Measurements from ENCODE around the gene LRFN2.

Gene LRFN2

DNA sequence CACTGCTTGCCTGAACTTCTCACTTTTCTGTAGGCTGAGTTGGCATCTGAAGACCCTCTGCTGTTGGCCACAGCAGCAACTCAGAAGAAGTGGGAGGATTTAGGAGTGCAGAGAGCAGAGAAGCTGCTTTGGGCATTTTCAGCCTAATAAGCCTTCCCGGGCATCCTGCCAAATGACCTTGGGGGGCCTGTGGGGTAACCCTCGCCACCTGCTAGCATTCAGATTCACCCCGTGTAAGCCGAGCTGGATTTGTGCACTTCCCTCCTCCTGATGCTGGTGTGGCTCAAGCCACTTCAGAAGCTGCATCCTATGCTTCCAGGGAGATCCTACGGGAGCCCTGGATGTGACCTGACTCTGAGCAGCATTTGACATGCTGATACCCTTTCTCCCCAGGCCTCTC, 114.8 kb downstream of the LRFN2 start:
- no peak for DNase-seq

GRCh38 chr6:40471243-40471642, 115.9 kb downstream of the LRFN2 start:
- DNase-seq: no peak

- no peak for DNase-seq
These were observed 117.8 kb downstream of the LRFN2 start for GRCh38 chr6:40469323-40469722.

DNA sequence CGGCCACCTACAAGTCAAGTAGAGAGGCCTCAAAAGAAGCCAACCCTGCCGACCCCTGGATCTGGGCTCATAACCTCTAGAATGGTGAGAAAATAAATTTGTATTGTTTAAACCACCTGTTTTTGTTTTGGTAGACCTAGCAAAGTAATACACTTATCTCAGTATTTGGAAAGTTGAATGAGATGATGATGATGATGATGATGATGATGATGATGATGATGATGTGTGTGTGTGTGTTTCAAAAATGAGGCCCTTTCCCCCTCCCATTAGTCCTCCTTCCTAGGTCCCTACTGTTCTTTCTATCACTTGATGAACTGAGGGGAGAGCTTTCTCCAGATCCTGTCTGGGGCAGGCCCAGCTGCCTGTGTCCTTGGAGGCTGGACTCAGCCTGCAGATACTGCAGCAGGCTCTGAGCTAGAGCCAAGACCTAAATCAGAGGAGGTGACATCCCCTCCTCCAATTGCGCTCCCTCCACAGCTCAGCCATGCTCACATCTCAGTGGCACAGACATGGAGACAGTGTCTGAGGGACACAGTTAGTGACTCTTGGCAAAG, 120.1 kb downstream of the LRFN2 start:
- no peak for DNase-seq

DNA sequence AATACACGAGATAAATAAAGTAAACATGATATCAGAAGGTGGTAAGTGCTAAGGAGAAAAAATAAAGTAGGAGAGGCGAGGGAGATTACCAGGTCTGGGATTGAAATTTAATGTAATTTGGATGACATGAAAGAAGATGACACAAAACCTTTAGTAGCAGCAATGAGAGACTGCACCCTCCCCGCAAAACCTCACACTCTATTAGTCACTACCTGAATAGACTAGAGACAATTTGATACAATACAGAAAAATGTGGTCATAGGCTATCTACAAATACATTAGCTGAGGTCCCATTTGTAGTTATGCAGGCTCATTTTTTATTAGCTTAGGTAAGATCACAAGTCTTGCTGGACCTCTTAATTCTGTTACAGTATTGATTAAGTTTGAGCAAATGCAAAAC, 125.5 kb downstream of the LRFN2 start:
- no peak for DNase-seq

DNA sequence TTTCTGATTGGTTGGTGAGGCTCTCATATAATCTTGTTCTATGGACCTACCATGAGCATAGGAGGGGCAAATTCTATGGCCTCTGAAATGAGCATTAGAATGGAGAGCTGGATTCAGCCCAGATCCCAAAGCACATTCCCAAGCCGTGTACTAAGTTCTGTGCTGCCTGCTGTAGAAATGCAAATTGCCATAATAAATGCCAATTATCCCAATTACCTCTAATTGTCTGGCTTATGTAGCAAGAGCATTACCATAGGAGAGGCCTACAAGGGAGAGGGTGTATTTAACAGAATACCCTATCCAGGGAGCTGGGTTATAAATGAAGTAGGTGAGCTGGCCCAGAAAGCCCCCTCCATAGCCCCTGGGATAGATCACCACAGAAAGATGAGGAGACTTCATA, 126.8 kb downstream of the LRFN2 start:
- DNase-seq: no peak

DNA sequence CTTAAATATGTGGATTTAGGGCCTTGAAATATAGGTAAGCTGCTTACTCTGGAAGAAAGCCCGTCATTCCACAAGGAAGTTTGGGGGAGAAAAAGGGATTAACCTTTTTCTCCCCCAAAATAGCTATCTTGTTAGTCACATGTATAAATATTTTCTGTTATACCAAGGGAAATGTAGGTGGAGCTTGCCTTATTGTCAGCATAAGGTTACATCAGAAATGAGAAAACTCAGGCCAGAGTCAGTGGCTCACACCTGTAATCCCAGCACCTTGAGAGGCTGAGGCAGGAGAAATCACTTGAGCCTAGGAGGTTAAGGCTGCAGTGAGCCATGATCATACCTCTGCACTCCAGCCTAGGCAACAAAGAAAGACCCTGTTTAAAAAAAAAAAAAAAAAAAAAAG, 129.9 kb downstream of the LRFN2 start:
- no peak for DNase-seq

DNA sequence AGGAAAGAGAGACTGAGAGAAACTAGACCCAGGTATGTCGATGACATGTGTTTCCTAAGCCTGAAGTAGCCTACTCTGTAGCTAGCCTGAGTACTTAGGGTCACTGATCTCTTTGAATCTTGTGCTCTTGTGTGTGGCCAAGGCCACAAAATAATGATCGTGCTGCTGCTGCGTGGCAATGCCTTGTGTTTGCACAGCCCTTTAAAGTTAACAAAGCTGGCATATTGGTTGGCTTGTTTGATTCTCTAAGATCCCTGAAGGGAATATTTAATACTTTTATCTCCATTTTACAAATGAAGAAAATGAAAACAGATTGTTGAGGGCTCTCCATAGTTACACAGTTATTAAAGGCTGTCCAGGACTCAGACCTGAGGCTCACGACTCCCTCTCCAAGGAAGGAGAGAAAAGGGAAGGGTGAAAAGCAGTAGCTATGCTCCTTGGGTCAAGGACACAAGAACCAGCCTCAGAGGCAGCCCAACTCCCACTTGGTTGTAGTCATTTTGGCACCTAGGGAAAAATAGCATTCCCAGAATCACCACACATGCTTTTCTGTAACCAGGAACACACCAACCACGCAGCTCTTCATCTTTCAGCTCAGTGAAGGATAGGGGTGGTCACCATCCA, 130.7 kb downstream of the LRFN2 start:
- no peak for DNase-seq

GRCh38 chr6:40455686-40456389, 131.3 kb downstream of the LRFN2 start:
- DNase-seq: no peak

GRCh38 chr6:40450483-40450882, 136.7 kb downstream of the LRFN2 start:
- DNase-seq: no peak

DNA sequence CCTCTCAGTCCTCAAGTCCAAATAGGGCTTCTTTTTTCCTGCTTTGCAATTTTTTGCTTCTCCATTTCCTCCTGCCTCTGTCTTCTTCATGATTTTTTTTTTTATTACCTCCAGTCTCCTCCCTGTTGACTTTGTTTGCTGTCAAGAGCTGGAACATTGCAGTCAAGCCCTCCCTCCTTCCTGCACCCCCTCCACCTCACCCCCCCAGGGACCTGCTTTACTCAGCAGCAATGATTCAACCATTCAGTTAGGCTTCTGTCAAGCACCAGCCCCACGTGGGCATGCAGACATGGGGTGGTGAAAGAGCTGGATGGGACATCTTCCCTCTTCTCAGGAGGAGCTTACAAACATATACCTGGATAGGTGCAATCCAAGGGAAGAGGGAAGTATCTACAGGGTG, 142.4 kb downstream of the LRFN2 start:
- no peak for DNase-seq

DNA sequence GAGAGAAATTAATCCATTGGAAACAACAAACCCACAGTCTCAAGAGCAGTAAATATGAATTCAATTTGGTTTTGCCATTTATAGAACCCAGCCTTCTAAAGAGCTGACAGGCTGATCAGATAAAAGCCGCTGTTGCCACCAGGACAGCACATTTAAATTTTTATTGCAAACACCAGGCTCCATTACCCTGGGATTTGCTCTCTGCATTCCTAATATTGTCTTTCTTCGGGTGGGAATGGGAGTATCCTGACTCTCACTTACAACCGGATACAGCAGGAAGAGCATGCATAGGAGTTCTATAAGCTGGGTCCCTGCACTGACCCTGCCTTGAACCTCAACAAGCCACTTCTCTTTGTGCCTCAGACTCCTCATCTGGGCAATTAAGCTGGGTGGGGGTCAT, 142.9 kb downstream of the LRFN2 start:
- no peak for DNase-seq

DNA sequence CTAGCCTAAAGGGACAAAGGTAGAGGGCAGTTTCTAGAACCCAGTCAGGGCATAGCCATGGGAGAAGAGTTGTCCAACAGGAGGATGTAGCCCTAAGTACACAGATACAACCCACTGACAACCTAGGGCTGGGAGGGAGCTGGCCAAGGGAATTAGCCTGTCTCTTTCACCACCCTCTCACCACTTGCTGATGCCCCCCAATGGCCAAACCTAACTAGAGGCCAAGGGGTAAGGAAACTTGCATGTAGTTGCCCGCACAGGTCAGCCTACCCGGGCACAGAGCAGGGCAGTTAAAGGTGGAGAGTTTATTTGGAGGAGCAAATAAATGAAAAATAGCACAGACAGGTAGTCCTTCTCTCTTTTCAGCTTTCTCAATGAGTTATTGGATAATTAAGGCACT, 143.3 kb downstream of the LRFN2 start:
- no peak for DNase-seq

DNA sequence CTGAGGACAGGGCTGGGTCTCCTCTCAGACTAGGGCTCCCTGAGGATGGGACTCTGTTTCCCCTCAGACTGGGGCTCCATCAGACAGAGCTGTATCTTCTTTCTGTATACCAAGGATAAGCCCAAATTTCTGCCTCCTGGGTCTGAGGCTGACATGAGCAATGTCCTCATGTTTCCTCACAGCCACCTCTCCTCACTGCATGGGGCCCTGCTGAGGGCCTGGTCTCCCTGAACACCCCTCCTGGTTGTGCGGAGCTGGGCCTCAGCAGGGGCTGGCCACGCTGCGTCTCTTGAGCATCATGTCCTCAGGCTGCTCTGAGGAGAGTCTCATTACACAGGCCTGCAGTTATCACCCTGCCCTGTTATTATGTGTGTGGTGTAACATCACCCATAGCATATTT, 144.6 kb downstream of the LRFN2 start:
- DNase-seq: no peak

DNA sequence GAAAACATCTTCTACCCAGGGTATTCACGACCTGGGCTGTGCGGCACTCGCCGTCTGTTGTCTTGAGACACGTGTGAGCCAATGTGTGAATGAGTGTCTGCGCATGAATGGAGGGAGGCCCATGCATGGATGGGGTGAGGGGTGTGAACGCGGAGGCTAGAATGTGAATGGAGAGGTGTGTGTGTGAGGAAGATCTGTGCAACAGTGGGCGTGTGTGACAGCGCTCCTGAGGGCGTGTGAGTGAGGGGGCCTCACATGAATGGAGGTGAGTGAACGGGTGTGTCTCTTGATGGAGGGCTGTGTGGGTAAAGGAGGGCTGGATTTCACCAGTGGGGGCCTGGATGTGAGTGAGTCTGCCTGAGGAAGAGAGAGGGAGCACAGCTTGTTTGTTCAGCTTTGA, 146.0 kb downstream of the LRFN2 start:
- no peak for DNase-seq

GRCh38 chr6:40440053-40440452, 147.1 kb downstream of the LRFN2 start:
- no peak for DNase-seq

DNA sequence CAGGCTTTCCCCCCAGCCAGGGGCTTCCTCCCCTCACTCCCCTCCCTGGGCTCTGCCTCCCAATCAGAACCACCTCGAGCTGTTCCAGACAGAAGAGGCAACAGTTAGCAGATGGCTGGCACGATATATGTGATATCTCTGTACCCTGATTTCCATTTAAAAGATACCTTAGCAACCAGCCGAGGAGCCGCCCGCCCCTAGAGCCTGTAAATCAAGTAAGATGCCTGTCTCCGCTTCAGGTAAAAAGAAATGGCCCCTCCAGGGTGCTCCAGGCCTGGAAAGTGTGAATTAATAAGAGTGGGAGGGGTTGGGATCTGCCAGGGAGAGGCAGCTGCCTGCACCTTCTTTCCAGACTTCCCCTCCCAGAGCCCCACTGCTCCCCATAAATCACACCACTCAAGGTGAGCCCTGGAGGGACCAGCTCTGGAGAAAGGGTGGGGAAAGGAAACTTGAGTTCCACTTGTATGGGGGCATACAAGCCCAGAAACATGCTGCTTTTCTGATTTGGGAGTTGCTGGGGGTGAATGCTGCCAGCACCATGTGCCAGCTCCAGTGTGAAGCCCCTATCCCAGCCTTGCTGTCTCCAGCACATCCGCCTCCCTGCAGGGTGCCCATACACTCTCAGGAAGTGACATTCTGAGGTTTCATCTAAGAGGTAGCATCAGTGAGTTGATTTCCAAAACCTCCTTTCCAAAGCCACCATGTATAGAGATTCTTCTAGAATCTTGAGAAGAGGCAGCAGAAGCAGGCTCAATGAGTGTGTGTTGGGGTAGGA, 148.0 kb downstream of the LRFN2 start:
- DNase-seq: no peak

- no peak for DNase-seq
These were observed 148.8 kb downstream of the LRFN2 start for GRCh38 chr6:40438246-40438887.

DNA sequence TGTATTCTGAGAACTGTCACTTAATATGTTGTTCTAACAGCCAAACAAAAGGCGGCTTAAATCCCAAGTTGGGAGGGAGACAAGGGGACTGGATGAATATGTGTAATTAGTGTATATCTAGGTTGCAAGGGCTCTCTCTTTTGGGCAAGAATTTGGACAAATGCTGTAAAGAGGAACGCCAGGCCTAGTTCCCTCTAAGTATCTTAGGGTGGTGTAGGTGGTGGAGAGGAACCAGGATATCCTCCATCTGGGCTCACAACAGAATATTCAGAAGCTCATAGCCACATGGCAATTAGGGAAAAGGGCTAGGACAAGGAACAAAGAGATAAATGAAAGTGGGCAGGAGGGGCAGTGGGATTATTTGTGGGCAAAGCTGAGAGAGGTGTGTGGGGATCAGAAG, 149.5 kb downstream of the LRFN2 start:
- DNase-seq: no peak

DNA sequence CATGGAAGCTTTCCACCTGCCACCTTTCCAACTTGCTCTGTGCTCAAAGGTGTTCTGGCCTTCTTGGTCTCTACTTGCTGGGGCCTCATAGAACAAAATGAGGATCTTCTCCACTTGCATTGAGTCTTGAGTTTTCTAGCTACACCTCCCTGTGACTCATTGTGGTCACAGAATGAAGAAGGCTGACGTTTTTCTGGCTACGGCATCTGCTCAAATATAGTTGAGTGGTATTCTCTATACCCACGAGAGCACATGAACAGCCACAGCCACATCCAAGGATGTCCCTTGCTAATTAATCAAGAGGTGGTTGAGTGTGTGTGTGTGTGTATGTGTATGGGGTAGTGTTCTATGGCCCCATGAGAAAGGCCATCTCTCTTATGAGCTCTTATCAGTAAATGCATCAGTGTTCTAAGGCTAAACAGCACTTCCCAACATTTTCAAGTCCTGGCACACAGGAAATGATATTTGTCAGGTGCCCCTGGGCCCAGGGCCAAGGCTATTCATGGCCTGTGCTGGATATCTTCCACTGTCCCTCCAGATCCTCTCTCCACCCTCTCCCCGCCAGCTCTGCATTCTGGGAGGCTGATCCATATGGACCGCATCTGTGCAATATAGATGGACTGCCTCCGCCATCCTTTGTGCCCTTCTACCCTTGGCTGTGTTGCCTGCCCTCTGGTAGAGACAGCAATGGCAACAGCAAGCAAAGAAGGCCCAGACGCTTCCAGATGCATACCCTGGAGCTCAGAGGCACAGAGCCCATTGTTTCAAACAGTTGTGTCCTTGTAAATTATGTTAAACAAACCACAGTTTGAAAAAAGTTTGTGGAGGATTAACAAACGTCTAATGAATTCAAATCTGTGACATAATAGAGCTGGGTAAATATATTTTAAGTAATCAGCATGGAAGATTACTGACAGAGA, 150.2 kb downstream of the LRFN2 start:
- no peak for DNase-seq

GRCh38 chr6:40432982-40433381, 154.2 kb downstream of the LRFN2 start:
- DNase-seq: no peak

DNA sequence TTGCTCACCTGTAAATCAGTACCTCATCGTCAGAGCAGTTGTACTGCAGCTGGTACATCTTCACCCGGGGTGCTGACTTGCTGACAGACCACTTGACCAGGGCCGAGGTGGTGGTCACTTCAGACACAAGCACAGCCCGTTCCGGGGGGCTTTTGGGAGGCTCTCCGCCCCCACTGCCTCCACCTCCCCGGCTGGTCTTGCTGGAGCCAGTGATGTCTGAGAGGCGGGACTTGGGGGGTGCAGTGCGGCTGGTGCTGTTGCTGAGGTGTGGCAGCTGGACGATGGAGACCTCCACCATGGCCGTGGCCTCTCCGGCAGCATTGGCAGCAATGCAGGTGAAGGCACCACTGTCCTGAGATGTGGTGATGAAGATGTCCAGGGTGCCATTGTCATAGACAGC, 155.5 kb downstream of the LRFN2 start:
- no peak for DNase-seq
